Testis (tissue), 2 donors: ENCODE data around the gene SERPINA4.

Experiments
- POLR2A ChIP-seq: fragments of 450-650 bp; IDR thresholded peaks from one replicate; pipeline ENCODE4 v1.6.1; 2017; ENCODE audit warnings: antibody characterized with exemption, mild to moderate bottlenecking, moderate library complexity
- TF ChIP-seq, protein P1 (sequence below), 3 experiments: fragments of 450-650 bp in 2 of 3; fragments of 200-600 bp in 1 of 3; sonication (generic) in 1 of 3; IDR thresholded peaks; one replicate each; pipeline ENCODE4 v1.5.1; 2016 to 2019; ENCODE audit warnings: antibody characterized with exemption in 3 of 3, mild to moderate bottlenecking in 2 of 3, moderate library complexity in 1 of 3

DNA sequence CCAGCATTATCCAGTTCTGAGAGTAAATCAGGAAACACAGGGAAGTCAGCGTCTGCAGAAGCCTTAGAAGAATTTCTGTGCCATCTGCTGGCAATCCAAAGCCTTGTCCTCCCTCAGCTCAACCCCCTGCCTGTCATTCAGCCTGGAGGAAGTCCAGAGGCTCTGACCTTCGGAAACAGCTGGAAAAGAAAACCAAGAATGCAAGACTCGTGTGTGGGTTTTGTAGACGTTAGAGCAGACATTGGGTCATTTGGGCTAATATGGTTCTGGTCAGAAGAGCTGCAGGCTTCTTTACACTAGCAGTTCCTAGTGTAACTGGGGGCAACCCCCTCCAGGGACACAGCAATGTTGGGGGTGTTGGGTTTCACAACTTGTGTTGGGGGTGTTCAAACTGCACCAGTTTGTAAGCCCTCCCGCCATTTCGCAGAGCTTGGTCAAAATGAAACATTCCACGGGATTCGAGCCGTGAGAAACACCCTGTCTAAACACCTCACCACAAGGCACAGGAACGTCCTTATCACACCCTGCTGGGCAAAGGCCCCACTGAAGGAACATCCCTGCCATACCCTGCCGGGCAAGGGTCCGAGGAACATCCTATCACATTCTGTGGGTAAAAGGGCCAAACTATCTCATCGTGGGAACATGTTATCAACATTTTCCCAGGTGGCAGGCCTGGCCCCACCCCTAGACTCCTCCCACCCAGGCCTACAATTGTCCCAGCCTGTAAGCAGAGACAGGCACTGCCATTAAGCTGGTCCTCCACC is 21.0 kb upstream of the SERPINA4 start:
- TF ChIP-seq, protein P1, sequence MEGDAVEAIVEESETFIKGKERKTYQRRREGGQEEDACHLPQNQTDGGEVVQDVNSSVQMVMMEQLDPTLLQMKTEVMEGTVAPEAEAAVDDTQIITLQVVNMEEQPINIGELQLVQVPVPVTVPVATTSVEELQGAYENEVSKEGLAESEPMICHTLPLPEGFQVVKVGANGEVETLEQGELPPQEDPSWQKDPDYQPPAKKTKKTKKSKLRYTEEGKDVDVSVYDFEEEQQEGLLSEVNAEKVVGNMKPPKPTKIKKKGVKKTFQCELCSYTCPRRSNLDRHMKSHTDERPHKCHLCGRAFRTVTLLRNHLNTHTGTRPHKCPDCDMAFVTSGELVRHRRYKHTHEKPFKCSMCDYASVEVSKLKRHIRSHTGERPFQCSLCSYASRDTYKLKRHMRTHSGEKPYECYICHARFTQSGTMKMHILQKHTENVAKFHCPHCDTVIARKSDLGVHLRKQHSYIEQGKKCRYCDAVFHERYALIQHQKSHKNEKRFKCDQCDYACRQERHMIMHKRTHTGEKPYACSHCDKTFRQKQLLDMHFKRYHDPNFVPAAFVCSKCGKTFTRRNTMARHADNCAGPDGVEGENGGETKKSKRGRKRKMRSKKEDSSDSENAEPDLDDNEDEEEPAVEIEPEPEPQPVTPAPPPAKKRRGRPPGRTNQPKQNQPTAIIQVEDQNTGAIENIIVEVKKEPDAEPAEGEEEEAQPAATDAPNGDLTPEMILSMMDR (IDR thresholded peaks at IDR 0.05) = no peak
- no peak for TF ChIP-seq POLR2A
